Measurements from ENCODE around the gene PLCH2.

- no peak for TF ChIP-seq POLR2A (IDR thresholded peaks at IDR 0.05)
- TF ChIP-seq, protein P1, sequence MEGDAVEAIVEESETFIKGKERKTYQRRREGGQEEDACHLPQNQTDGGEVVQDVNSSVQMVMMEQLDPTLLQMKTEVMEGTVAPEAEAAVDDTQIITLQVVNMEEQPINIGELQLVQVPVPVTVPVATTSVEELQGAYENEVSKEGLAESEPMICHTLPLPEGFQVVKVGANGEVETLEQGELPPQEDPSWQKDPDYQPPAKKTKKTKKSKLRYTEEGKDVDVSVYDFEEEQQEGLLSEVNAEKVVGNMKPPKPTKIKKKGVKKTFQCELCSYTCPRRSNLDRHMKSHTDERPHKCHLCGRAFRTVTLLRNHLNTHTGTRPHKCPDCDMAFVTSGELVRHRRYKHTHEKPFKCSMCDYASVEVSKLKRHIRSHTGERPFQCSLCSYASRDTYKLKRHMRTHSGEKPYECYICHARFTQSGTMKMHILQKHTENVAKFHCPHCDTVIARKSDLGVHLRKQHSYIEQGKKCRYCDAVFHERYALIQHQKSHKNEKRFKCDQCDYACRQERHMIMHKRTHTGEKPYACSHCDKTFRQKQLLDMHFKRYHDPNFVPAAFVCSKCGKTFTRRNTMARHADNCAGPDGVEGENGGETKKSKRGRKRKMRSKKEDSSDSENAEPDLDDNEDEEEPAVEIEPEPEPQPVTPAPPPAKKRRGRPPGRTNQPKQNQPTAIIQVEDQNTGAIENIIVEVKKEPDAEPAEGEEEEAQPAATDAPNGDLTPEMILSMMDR (IDR thresholded peaks at IDR 0.05), result no peak
These were observed 40.0 kb downstream of the PLCH2 start for GRCh38 chr1:2516124-2516523.
